22Rv1 (cell line): ENCODE measurements around the gene LTV1.
A peak's percentile ranks its signal among the peaks of the same experiment; 100 is the strongest.

Experiments
- H3K27ac ChIP-seq: fragments of 450-650 bp; 2 replicates; pipeline ENCODE4 v1.5.1; 2017
- CTCF ChIP-seq: fragments of 450-650 bp; IDR thresholded peaks from 2 replicates; pipeline ENCODE4 v1.5.1; 2017; ENCODE audit warnings: mild to moderate bottlenecking
- ZFX ChIP-seq: fragments of 450-650 bp; IDR thresholded peaks from 2 replicates; pipeline ENCODE4 v1.6.1; 2017; ENCODE audit warnings: antibody characterized with exemption, borderline replicate concordance

LTV1 gene

GRCh38 chr6:143828572-143828971 lies 14.6 kb upstream of the LTV1 start:
- no peak overlapping the region for H3K27ac ChIP-seq
- no peak for TF ChIP-seq CTCF
- TF ChIP-seq ZFX: no peak

DNA sequence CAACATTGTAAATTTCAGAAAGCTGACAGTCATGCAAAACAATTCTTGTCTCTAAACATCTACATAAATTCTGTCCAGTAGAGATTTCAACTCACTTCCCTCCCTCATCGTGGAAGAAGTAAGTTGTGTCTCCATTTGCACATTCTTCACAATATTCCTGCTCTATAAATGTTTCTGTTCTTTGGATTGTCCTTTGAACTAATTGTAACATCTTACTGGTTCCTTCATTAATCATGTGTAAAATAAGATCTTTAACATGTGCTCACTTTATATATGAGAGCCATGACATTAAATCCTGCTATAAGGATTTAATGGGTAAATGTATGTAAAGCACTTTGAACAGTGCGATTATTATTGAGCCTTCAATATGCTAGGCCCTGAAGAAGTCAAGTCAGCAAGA lies 7.0 kb upstream of the LTV1 start:
- no peak overlapping the region for H3K27ac ChIP-seq
- no peak for TF ChIP-seq CTCF

- TF ChIP-seq CTCF (no peak), ZFX (no peak)
Measured at GRCh38 chr6:143838395-143838794, 4.7 kb upstream of the LTV1 start.

DNA sequence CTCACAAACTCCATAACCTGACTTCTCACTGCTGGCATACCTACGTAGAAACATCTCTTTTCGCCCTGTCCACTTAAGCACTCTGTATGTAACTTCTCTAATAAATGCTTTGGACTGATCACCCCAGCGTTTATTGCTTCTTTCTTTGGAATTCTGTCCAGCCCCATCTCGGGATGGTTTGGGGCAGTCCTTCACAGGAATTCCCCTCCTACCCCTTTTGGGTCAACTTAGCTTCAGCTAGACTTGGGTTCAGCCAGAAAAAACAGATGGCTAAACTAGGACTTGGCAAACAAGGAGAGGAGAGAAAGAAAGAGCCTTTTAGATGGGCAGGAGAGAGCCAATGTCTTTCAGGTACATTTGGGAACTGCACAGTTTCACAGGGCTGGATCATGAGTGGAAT lies 3.9 kb upstream of the LTV1 start:
- no peak for TF ChIP-seq ZFX
- TF ChIP-seq CTCF: no peak
- H3K27ac ChIP-seq: no peak overlapping the region

More at GRCh38 chr6:143838395-143838794, 4.7 kb upstream of the LTV1 start:
- no peak overlapping the region for H3K27ac ChIP-seq

DNA sequence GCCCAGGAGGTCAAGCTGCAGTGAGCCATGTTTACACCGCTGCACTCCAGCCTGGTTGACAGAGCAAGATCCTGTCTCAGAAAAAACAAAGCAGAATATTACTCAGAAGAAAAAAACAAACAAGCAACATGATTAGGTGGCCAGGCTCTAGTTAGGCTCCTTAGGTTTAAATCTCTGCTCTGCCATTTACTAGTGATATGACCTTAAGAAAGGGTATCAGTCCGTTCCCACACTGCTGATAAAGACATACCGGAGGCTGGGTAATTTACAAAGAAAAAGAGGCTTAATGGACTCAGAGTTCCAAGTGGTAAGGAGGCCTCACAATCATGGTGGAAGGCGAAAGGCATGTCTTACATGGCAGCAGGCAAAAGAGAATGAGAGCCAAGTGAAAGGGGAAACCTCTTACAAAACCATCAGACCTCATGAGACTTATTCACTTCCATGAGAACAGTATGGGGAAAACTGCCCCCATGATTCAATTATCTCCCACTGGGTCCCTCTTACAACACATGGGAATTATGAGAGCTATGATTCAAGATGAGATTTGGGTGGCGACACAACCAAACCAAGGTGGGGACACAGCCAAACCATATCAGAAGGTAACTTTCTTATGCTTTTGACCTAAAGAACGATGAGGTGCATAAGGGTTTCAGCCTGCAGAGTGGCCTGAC lies 2.4 kb upstream of the LTV1 start:
- TF ChIP-seq CTCF (no peak), ZFX (no peak)
- no peak overlapping the region for H3K27ac ChIP-seq

- peak overlapping the region; percentile 57 for H3K27ac ChIP-seq
Measured at GRCh38 chr6:143842461-143842901, 657 bp upstream of the LTV1 start.

GRCh38 chr6:143843677-143843999 lies 500 bp downstream of the LTV1 start:
- TF ChIP-seq ZFX (no peak), CTCF (no peak)
- H3K27ac ChIP-seq: peak overlapping the region; percentile 57

More at GRCh38 chr6:143842461-143842901, 657 bp upstream of the LTV1 start:
- no peak for TF ChIP-seq CTCF
